Fibroblast of peridontal ligament (primary cell): Measurements from ENCODE around the gene SUN2.

ENCODE experiments used
- DNase-seq: peaks from one replicate; pipeline ENCODE4 v3.0.0-alpha.2; 2010; ENCODE audit errors: extremely low read depth

SUN2 gene

DNA sequence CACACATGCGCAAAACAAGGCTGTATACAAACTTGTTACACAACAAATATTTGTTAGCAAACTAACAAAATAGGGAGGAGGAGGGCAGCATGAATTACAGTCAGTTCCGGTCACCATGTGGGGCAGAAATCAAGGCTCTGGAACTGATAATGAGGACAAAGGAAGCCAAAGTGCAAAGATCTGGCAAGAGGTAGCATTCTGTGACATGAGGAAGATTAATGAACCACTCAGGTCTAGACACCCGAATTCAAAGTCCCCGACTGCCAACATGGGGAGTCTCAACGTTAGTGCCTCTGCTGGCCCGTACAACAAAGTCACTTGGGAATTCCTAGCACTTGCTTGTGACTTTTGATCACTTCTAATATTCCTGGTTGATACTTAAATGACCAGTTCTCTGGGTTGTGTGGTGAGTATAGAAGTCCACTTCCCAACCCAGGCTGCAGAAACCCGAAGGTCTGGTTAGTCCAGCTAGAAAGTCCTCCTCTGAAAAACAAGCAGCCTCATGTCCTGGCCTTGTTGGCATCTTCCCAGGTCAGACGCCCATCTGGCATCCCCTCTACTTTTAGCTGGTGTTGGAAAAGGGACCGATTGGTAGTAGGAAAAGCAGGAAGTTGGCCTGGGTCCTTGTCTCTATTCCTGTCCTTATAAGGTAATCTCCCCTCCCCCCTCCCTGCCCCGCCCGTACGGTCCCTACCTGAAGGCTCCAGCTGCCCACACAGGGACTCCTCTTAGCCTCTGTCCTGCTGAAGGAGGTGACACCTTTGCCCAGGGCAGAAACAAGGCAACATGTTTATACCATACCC is 1.6 kb downstream of the SUN2 start:
- DNase-seq = peak; percentile 74

DNA sequence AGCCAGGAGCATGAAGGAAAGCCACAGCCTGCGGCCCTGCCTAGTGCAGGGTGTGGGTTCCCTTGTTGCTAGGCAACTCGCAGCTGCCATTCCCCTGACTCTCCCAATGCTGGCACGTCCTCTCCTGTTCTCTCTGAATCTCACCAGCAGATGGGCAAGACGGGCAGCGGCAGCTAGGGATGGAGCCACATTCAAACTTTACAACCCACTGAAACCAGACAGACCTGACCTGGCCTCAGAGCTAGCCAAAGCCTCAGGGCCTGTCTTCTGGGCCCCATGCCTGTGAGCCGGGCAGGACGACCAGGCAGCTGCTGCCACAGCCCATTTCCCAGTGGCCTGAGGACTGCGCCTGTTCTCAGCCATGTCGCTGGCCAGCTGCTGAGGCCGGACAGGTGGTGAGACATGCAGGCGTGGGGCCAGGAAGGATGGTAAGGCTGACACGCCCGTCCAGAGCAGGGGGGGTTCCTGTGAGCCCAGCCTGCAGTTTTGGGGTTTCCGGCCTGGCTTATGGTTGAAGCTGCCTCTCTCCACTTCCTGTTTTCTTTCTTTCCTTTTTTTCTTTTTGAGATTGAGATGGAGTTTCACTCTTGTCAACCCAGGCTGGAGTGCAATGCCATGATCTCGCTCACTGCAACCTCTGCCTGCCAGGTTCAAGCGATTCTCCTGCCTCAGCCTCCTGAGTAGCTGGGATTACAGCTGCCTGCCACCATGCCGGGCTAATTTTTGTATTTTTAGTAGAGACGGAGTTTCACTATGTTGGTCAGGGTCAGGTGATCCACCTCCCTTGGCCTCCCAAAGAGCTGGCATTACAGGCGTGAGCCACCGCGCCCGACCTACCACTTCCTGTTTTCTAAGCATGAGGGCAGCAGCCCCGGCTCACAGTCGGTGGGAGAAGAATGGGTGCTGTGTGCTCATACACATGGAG is 4.1 kb downstream of the SUN2 start:
- DNase-seq = no peak

DNA sequence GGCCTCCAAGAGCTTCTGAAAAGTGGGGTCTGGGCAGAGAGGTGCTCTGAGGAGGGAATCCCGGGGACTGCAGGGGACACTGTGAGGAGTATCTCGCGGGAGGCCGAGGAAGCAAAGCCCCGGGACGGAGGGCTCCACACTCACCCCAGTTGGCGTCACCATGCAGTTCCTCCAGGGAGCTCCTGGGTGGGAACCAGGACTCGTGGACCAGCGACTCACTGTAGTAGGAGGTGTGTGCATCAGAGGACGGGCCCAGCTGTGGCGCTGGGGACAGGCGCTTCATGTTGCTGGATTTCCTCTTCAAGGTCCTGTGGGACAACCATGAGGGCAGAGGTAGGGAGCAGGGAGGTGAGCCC is 4.8 kb downstream of the SUN2 start:
- no peak for DNase-seq

DNA sequence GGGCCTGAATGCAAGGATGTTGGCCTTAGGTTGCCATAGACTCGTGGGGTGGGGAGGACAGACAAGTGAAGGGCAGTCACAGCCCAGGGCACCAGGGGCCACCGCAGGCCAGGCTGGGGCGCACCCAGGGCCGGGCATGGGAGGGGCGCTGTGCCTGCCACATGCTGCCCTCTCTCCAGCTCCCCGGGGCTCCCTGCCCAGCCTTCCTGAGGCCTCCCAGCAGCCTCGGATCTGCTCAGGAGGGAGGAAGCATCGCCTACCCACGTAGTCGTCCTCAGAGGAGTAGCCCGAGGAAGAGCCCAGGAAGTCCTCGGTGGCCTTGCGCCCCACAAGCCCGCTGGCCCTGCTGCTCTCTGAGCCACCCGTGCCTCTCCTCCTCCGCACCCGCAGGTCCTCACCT is 5.2 kb downstream of the SUN2 start:
- DNase-seq = no peak

DNA sequence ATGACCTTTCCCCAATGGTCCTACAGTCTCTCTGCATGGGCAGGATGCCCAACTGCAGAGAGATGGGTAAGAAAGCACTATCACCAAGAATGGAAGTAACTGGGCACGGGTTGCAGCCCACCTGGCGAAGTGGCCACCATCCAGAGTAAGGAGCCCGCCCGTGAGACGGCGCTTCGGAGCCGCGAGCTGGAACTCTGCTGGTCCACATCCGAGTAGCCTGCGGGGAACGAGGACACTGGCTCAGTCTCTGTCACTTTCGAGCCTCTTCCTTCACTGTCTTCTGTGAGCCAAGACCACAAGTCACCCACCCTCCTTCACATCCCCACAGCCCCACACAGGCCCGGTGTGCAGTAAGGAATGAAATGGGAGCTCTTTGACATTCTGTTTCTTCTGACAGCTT is 5.7 kb downstream of the SUN2 start:
- DNase-seq = no peak

DNA sequence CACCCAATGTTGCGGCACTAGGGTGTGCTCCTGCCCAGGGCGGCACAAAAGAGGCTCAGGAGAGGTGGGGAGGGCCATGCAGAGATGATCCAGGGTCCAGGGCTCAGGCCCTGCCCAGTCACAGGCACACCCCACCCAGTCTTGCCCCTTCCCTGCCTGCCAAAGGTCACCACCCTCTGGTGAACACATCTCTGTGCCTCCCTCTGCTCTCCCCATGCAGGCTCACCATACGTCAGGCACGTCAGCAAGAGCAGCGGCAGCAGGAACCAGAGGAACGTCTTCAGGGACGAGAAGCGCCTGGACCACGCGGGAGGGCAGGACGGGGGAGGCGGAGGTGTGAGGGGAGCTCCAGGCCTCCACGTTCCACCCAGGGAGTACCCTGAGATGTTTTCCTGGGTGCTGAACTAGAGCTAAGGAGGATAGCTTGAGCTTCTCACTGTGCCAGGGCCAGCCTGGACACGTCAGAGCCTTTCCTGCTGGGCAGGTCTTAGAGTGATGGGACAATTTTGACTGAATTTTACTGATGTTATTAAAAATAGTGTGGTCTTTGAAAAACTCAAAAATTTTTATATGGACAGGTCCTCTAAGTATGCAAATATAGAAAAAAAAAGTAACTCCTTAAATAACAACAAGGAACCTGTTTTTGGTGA is 7.2 kb downstream of the SUN2 start:
- DNase-seq = no peak

DNA sequence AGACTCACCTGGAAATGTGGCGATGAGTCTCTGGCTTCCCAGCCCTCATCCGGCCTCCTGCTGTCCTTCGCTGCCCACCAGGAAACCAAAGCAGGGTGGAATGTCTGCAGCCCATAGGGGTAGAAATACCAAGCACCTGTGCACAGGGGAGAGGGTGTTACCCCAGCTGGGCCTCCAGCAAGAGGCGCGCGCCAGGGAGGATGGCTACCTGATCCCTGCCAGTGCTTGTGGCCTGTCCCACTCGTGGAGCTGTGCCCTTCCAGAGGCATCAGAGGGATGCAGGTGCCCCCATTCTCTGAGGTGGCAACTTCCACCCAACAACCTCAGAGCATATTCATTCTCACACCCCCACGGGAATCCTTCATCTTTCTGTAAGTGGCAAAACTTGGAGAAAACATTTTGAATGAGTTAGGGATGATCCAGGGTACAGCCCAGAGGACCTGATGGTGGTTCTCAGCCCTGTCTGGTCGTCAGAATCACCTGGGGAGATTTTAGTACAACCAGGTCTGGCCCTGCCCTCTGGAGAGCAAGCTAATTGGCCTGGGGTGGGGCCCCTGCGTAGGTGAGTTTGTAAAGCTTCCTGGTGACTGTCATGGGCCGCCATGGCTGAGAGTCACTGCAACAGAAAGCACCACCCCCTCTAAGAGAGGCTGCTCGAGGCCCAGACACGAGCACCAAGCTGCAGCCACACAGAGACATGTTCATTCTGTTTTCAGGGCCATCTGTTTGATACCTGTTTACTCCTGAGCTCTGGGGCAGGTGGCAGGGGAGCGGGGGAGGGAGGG is 9.9 kb downstream of the SUN2 start:
- DNase-seq = no peak

DNA sequence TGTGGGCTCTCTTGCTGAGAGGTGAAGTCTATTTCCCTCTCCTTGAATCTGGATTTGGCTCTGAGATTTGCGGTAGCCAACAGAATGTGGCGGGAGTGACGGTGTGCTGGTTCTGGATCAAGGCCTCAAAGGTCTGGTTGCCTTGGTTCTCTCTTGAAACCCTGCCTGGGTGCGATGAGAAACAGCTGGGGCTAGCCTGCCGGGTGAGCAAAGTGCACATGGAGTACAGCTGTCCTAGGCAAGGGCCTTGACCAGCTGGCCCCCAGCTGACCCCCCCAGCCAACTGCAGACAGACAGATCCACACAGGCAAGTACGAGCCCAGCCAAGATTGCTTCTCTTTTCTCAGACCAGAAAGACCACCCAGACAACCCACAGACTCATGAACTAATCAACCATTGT is 10.8 kb downstream of the SUN2 start:
- no peak for DNase-seq

DNA sequence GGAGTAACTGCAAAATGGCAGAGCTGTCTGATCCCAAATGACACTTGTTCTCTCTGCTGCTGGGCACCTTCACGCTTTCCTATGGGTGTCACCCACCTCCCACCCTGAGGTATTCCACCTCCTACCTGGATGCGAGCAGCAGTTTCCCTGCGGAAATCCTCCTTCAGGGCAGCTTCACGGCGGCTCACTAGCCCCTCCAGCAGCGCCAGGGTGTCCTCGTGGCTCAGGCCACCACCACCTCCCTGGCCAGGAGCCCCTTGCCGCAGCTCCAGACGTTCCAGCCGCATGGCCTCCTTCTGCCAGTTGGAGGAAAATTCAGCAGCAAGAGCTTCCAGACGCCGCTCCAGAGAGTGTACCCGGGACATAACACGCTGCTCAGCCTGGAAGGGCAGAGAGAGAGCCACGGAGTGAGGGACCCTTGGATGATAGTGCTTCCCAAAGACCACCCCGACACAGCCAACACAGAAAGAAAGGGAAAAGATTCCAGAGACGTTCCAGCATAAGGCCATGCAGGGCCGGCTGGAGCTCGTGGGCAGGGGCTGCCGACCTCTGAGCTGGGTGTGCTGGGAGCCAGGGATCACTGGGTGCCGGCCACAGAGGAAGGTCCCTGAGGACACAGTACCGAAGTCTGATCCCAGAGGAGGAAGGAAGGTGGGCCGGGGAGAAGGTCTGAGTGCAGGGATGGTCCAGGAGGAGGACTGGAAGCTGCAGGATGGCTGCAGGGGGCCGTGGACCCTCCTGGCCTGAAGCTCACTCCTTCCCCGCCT is 13.4 kb downstream of the SUN2 start:
- no peak for DNase-seq

DNA sequence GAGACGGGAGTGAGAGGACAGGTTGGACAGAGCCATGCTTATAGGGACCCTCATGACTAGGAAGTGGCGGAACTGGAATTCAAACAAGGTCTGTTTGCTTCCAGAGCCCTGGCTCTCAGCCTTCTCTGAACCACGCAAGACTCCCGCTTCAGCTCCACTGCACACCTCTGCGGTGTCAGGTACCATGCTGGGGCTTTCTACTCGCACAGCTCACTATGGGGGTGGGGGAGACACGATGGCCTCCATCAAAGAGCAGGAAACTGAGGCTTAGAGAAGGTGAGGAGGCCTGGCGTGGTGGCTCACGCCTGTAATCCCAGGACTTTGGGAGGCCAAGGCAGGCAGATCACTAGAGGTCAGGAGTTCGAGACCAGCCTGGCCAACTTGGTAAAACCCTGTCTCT is 14.2 kb downstream of the SUN2 start:
- no peak for DNase-seq

DNA sequence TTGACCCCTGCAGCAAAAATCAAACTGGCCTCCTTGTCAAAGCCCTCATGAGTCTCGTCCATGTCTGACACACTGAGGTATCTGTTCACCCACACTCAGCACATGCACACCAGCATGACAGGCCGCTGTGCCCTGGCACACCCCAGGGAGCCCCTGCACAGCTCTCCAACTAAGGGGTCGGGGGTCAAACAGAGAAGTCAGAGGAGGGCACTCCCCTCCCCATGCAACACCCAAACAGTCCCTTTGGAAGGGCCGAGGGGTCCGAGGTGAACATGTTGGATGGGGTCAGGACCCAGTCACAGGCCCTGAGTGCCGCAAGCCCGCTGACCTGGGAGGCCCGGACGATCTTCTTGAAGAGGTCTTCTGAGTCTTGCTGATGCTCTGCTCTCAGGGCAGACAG is 14.6 kb downstream of the SUN2 start:
- DNase-seq = no peak

DNA sequence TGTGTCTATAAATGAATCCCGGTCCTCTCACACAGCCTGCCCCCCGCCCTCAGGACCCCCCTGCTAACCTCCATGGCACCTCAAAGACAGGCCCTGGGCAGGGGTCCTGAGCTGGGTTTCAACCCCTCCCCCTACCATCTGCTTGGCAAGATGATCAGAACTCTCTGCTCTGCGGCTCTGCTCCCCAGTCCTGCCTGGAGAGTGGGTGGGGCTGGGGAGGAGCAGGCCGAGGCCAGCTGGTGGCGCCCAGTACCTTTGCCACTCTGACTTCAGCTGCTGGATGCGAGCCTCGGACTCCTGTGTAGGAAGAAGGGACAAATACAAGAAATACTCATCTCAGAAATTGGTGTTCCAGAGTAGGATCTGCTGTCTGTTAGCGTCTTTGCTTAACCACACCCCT is 15.0 kb downstream of the SUN2 start:
- DNase-seq = no peak

DNA sequence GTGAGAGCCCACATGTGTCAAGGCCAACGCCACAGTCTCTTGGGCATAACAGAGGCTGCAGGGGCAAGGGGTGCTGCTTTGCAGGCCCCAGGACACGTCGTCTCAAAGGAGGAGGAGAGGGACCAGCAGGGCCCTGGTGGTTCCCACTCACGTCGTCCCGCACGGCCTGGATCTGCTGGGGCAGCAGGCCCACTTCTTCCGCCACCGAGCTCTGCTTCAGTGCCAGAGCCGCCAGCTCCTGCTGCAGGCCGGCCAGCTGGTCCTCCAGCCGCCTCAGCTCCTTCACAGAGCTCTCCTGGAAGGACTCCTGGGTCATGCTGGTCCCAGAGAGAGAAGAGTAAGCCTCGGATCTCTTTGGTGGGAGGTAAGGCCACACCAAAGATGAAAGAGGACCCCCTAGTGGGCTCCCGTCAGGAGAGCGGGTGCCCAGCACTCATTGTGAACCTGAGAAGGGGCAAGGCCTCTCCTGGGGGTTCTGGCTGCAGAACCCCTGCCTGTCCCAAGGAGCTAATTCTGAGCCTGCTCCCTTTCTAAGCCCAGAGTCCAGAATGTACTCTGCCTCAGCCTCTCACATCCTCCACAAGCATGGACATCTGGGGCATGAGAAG is 15.6 kb downstream of the SUN2 start:
- no peak for DNase-seq

DNA sequence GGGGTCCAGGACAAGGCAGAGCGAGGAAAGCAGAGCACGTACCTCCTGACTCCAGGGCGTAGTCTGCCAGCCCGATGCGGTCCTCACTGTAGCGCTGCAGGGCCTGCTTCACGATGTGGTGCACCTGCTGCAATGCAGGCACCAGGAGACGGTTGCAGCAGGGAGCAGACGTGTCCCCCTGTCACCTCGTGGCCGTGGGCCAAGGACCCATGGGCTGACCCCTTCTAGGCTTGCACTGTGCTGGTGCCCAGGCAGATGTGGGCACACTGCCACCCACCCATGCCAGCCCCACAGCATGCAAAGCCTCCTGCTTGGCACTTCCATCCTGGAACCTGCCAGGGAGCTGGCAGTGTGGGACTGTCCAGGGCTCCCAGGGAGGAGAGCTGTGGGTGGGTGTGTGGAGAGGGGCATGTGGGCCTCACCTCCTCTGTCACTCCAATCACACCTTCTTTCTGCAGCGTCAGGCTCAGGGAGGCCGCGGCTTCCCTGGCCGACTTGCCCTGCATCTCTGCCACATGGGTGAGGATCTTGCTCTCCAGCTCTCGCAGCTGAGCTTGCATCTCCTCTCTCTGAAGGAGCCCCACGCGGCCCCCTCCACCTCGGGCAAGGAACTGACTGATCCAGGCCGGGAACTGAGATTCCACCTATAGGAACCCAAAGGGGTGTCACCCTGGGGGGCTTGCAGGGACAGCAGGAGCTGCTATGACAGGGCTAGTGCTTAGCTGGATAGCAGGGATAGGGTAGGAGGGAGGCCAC is 16.3 kb downstream of the SUN2 start:
- no peak for DNase-seq

DNA sequence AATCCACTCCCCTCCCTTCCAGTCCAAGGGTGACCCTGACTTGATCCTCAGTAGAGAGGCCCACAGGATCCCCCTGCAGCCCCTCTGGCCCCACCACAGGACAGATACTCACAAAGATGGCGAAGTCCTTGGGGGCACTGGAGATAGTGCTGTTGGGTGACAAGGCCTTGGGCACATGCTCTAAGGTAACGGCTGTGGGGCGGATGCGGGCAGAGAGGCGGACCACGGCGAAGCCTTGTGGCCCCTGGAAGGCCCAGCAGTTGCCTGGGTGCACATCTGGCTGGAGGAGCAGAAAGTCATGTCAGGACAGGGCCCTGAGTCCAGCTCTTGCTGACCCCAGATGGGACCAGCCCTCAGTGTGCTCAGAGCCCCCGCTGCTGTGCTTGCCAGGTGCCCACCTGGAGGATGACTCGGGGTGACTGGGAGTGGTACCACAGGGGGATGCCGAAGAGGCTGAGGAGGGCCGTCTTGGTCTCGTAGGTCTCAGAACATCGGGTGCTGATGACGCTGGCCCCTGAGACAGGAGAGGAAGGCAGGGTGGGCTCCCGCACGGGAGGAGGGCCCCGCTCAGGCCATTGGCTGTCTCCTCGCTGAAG is 17.2 kb downstream of the SUN2 start:
- no peak for DNase-seq

DNA sequence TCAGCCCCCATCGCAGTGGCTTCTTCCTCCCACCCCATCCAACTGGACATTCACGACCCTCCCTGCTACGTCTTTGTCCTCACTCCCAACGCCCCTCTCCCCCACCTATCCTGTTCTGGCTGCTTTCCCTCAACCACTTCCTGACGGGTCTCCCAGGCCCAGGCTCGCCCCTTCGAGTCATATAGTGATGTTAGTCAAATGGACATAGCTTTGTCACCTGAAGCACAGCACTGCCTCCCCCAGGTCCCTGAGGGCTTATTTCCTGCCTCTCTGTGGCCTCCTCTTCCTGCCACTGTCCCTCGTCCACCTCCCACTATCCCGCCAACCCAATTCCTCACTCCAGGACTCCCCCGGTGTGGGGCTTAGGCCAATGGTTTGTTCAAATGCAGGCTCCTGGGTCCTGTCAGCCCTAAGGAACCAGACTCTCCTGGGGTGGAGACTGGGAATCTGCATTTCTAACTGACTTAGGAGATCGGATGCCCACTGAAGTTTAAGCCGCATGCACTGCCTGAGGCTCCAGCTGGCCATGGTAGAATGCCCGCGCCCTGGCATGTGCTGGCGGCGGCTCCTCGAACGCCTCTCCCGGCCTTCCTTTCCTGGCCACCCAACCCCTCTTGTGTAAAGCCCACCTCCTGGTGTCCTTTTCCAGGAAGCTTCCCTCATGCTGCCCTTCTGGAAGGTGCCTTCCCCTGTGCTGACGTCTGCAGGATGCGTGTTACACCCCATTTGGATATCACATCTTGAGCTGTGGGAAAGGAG is 18.3 kb downstream of the SUN2 start:
- no peak for DNase-seq

DNA sequence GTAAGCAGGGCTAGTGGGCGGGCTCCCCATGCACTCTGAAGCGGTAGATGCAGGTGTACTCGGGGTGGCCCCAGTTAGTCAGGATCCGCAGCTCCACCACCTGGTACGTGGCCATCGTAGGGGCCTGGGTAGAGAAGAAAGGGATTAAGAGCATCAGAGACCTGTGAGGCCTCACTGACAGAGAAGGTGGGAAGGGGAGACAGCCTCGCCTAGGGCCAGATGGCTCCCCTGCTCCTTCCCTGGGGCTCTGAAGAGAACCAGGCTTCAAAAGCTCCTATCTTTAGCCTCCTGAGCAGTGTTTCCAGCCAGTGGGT is 19.6 kb downstream of the SUN2 start:
- no peak for DNase-seq

DNA sequence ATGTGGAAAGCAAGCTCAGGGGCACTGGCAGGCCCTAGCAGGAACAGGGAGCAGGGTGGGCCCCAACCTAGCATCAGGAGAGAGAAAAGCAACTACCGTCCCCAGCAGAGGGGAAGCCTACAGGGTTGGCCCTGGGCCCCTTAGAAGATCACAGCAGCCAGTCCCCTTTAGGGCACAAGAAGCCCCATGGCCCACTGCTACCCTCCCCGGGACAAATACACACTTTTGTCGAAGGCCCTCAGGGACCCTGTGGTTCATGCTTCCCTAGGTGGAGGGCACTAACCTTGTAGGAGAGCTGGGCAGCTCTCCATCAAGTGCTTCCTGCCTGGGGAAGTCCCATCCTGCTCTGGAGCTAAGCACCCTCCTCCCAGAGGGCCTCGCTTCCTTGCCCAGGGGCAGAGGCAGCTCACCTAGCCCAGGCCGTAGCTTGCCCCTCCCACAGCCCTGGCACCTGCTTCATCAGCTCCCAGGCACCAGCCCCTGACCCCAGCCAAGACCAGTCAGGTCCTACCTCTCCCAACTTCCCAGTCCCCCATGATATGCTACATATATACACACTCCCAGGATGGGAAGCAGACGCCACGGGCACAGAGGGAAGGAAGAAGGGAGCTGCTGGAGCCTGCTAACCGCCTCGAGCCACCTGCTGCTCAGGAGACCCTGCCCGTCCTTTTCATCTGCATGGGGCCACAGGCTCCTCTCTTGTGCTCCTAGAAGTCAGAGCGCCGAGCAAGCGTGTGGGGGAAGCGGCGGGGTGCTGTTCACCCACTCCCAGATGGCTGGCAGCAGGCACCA is 20.1 kb downstream of the SUN2 start:
- no peak for DNase-seq
